ENCODE data around the gene IGF2BP1.

The IGF2BP1 gene

GRCh38 chr17:49041527-49041926 lies 44.3 kb downstream of the IGF2BP1 start:
- DNase-seq (ENCODE audit: low read depth): no peak
- TF ChIP-seq MYC (IDR thresholded peaks at IDR 0.05; ENCODE audit: low read depth, low read length) (no peak), CTCF (IDR thresholded peaks at IDR 0.05; ENCODE audit: low read depth, low read length) (no peak), MAX (IDR thresholded peaks at IDR 0.05; ENCODE audit: low read depth, low read length) (no peak), POLR2A (IDR thresholded peaks at IDR 0.05; ENCODE audit: extremely low read depth, insufficient read length) (no peak)

GRCh38 chr17:49045376-49045775 lies 48.2 kb downstream of the IGF2BP1 start:
- no peak overlapping the region for H3K4me3 ChIP-seq (ENCODE audit: low read depth, low read length)
- no peak for DNase-seq (ENCODE audit: low read depth)
- TF ChIP-seq MYC (IDR thresholded peaks at IDR 0.05; ENCODE audit: low read depth, low read length) (no peak), CTCF (IDR thresholded peaks at IDR 0.05; ENCODE audit: low read depth, low read length) (no peak), MAX (IDR thresholded peaks at IDR 0.05; ENCODE audit: low read depth, low read length) (no peak), POLR2A (IDR thresholded peaks at IDR 0.05; ENCODE audit: extremely low read depth, insufficient read length) (no peak)

More at GRCh38 chr17:49041527-49041926, 44.3 kb downstream of the IGF2BP1 start:
- H3K4me3 ChIP-seq (ENCODE audit: low read depth, low read length): no peak overlapping the region

GRCh38 chr17:49046912-49047311 lies 49.7 kb downstream of the IGF2BP1 start:
- H3K4me3 ChIP-seq (ENCODE audit: low read depth, low read length): no peak overlapping the region
- no peak for TF ChIP-seq CTCF (IDR thresholded peaks at IDR 0.05; ENCODE audit: low read depth, low read length)
- TF ChIP-seq MYC (IDR thresholded peaks at IDR 0.05; ENCODE audit: low read depth, low read length): no peak
- no peak for TF ChIP-seq MAX (IDR thresholded peaks at IDR 0.05; ENCODE audit: low read depth, low read length)
- DNase-seq (ENCODE audit: low read depth): no peak

- TF ChIP-seq MAX (IDR thresholded peaks at IDR 0.05; ENCODE audit: low read depth, low read length) (no peak), POLR2A (IDR thresholded peaks at IDR 0.05; ENCODE audit: extremely low read depth, insufficient read length) (no peak), CTCF (IDR thresholded peaks at IDR 0.05; ENCODE audit: low read depth, low read length) (no peak)
- H3K4me3 ChIP-seq (ENCODE audit: low read depth, low read length): no peak overlapping the region
- DNase-seq (ENCODE audit: low read depth): no peak
Observed at GRCh38 chr17:49049265-49049664, 52.1 kb downstream of the IGF2BP1 start.

GRCh38 chr17:49050611-49051010 lies 53.4 kb downstream of the IGF2BP1 start:
- no peak for DNase-seq (ENCODE audit: low read depth)
- TF ChIP-seq CTCF (IDR thresholded peaks at IDR 0.05; ENCODE audit: low read depth, low read length) (no peak), POLR2A (IDR thresholded peaks at IDR 0.05; ENCODE audit: extremely low read depth, insufficient read length) (no peak), MAX (IDR thresholded peaks at IDR 0.05; ENCODE audit: low read depth, low read length) (no peak), MYC (IDR thresholded peaks at IDR 0.05; ENCODE audit: low read depth, low read length) (no peak)
- no peak overlapping the region for H3K4me3 ChIP-seq (ENCODE audit: low read depth, low read length)

GRCh38 chr17:49051269-49051668 lies 54.1 kb downstream of the IGF2BP1 start:
- no peak overlapping the region for H3K4me3 ChIP-seq (ENCODE audit: low read depth, low read length)
- DNase-seq (ENCODE audit: low read depth): no peak
- TF ChIP-seq CTCF (IDR thresholded peaks at IDR 0.05; ENCODE audit: low read depth, low read length) (no peak), MYC (IDR thresholded peaks at IDR 0.05; ENCODE audit: low read depth, low read length) (no peak), MAX (IDR thresholded peaks at IDR 0.05; ENCODE audit: low read depth, low read length) (no peak), POLR2A (IDR thresholded peaks at IDR 0.05; ENCODE audit: extremely low read depth, insufficient read length) (no peak)

Data from NB4 (cell line).